HUES64 (cell line): ENCODE measurements around the gene CEP85.
"Not testable (repeated sequence)": the region's sequence is repeated elsewhere in the genome, so short reads cannot be mapped to it uniquely, and the experiment has no call there.

Experiments
- H3K27ac ChIP-seq: 2 replicates; pipeline ENCODE4 v1.7.0; 2013; ENCODE audit warnings: low read depth, low read length, inconsistent platforms
- H3K27me3 ChIP-seq: 2 replicates; pipeline ENCODE4 v1.6.1; 2013; ENCODE audit warnings: mild to moderate bottlenecking, low read length; ENCODE audit not compliant: insufficient read depth
- H3K36me3 ChIP-seq: 2 replicates; pipeline ENCODE4 v1.6.1; 2013; ENCODE audit warnings: mild to moderate bottlenecking, low read length; ENCODE audit not compliant: insufficient read depth
- H3K4me1 ChIP-seq: 2 replicates; pipeline ENCODE4 v1.6.1; 2013; ENCODE audit warnings: mild to moderate bottlenecking, low read length, moderate library complexity; ENCODE audit not compliant: insufficient read depth
- H3K4me3 ChIP-seq: 2 replicates; pipeline ENCODE4 v1.5.1; 2013; ENCODE audit warnings: mild to moderate bottlenecking, low read length, moderate library complexity
- H3K9ac ChIP-seq: 2 replicates; pipeline ENCODE4 v1.6.1; 2013; ENCODE audit warnings: mild to moderate bottlenecking, low read depth, low read length
- H3K9me3 ChIP-seq: 2 replicates; pipeline ENCODE4 v1.6.1; 2013; ENCODE audit warnings: low read depth, low read length; ENCODE audit not compliant: insufficient read depth
- WGBS: fragments of 150-250, 120-280 bp; methylation state at CpG from one replicate; pipeline ENCODE4 v1.1.7; 2013; ENCODE audit warnings: missing lambda C conversion rate; 5-methylcytosine and 5-hydroxymethylcytosine counted together

The CEP85 gene

GRCh38 chr1:26286064-26286416 lies 52.0 kb downstream of the CEP85 start:
- Histone ChIP-seq H3K9me3 (no peaks in the 10 kb centered on the region), H3K4me1 (peaks cover 25% of the 10 kb centered on the region), H3K4me3 (no peak overlapping the region), H3K36me3 (no peaks in the 10 kb centered on the region), H3K9ac (no peak overlapping the region), H3K27me3 (no peaks in the 10 kb centered on the region), H3K27ac (no peak overlapping the region)
- WGBS: 44% methylated on average over 2 of the region's 2 CpGs

GRCh38 chr1:26287033-26287711 lies 53.2 kb downstream of the CEP85 start:
- Histone ChIP-seq H3K27ac (no peak overlapping the region), H3K9ac (no peak overlapping the region), H3K36me3 (no peaks in the 10 kb centered on the region), H3K9me3 (no peaks in the 10 kb centered on the region), H3K4me1 (peaks cover 19% of the 10 kb centered on the region), H3K4me3 (no peak overlapping the region), H3K27me3 (no peaks in the 10 kb centered on the region)
- WGBS: 95% methylated on average over 8 of the region's 8 CpGs

GRCh38 chr1:26287811-26288210 lies 53.8 kb downstream of the CEP85 start:
- H3K4me1 ChIP-seq: peaks cover 14% of the 10 kb centered on the region
- H3K27ac ChIP-seq: no peak overlapping the region
- no peak overlapping the region for H3K9ac ChIP-seq
- H3K4me3 ChIP-seq: no peak overlapping the region
- no peaks in the 10 kb centered on the region for H3K9me3 ChIP-seq
- no peaks in the 10 kb centered on the region for H3K27me3 ChIP-seq
- H3K36me3 ChIP-seq: no peaks in the 10 kb centered on the region
- WGBS: 96% methylated on average over 5 of the region's 5 CpGs

GRCh38 chr1:26288311-26288941 lies 54.4 kb downstream of the CEP85 start:
- no peaks in the 10 kb centered on the region for H3K27me3 ChIP-seq
- no peak overlapping the region for H3K27ac ChIP-seq
- H3K4me1 ChIP-seq: peaks cover 14% of the 10 kb centered on the region
- H3K9ac ChIP-seq: no peak overlapping the region
- H3K9me3 ChIP-seq: no peaks in the 10 kb centered on the region
- 90% methylated on average over 5 of the region's 5 CpGs for WGBS
- no peak overlapping the region for H3K4me3 ChIP-seq
- H3K36me3 ChIP-seq: no peaks in the 10 kb centered on the region

- Histone ChIP-seq H3K36me3 (no peaks in the 10 kb centered on the region), H3K9ac (0 out of 2 replicates have a peak overlapping the region, but pooled peaks have one; percentile 25), H3K27ac (no peak overlapping the region), H3K4me1 (peaks cover 14% of the 10 kb centered on the region), H3K27me3 (no peaks in the 10 kb centered on the region), H3K4me3 (no peak overlapping the region), H3K9me3 (no peaks in the 10 kb centered on the region)
- 92% methylated on average over 21 of the region's 21 CpGs for WGBS
Observed at GRCh38 chr1:26289158-26290059, 55.4 kb downstream of the CEP85 start.

- Histone ChIP-seq H3K4me1 (peaks cover 14% of the 10 kb centered on the region), H3K9ac (peak overlapping the region; percentile 34; the same call in 1 of the 2 replicates), H3K4me3 (no peak overlapping the region), H3K9me3 (no peaks in the 10 kb centered on the region), H3K36me3 (no peaks in the 10 kb centered on the region), H3K27me3 (no peaks in the 10 kb centered on the region), H3K27ac (peak overlapping the region; percentile 20; the same call in 1 of the 2 replicates)
- 52% methylated on average over 11 of the region's 11 CpGs for WGBS
Observed at GRCh38 chr1:26290122-26290881, 56.3 kb downstream of the CEP85 start.

- Histone ChIP-seq H3K27me3 (no peaks in the 10 kb centered on the region), H3K4me3 (no peak overlapping the region), H3K36me3 (no peaks in the 10 kb centered on the region), H3K27ac (peak overlapping the region; percentile 17; the same call in 1 of the 2 replicates), H3K4me1 (peaks cover 14% of the 10 kb centered on the region), H3K9me3 (no peaks in the 10 kb centered on the region), H3K9ac (peak overlapping the region; percentile 34; the same call in 1 of the 2 replicates)
- 48% methylated on average over 11 of the region's 11 CpGs for WGBS
Observed at GRCh38 chr1:26290882-26291261, 56.9 kb downstream of the CEP85 start.

- 96% methylated on average over 3 of the region's 3 CpGs for WGBS
- Histone ChIP-seq H3K27me3 (no peaks in the 10 kb centered on the region), H3K4me3 (no peak overlapping the region), H3K4me1 (peaks cover 14% of the 10 kb centered on the region), H3K9me3 (no peaks in the 10 kb centered on the region), H3K27ac (no peak overlapping the region), H3K9ac (no peak overlapping the region), H3K36me3 (no peaks in the 10 kb centered on the region)
Observed at GRCh38 chr1:26291433-26291832, 57.4 kb downstream of the CEP85 start.

- Histone ChIP-seq H3K4me3 (no peak overlapping the region), H3K9ac (no peak overlapping the region), H3K4me1 (peaks cover 14% of the 10 kb centered on the region), H3K27ac (no peak overlapping the region), H3K9me3 (no peaks in the 10 kb centered on the region), H3K36me3 (no peaks in the 10 kb centered on the region), H3K27me3 (no peaks in the 10 kb centered on the region)
- WGBS: 91% methylated on average over 4 of the region's 4 CpGs
Observed at GRCh38 chr1:26291939-26292338, 57.9 kb downstream of the CEP85 start.

- not testable (repeated sequence) for H3K9ac ChIP-seq, H3K27ac ChIP-seq, H3K9me3 ChIP-seq, H3K36me3 ChIP-seq, H3K27me3 ChIP-seq, H3K4me3 ChIP-seq
- peaks cover 14% of the 10 kb centered on the region for H3K4me1 ChIP-seq
- WGBS: 90% methylated on average over 5 of the region's 5 CpGs
Observed at GRCh38 chr1:26292735-26293134, 58.7 kb downstream of the CEP85 start.
